OCI-LY1 (cell line): ENCODE measurements around the gene BMPER.

ENCODE experiments used
- EZH2 ChIP-seq: fragments of 200-600 bp; sonication (generic), shearing (Covaris generic); IDR thresholded peaks from 2 replicates; pipeline ENCODE4 v1.8.0; 2017; ENCODE audit warnings: borderline replicate concordance, mixed run types, mild to moderate bottlenecking, antibody characterized with exemption, low read length, moderate library complexity, mixed read lengths
- TF ChIP-seq, protein P1 (sequence below): fragments of 200-600 bp; sonication (generic), shearing (Covaris generic); IDR thresholded peaks from 2 replicates; pipeline ENCODE4 v1.5.1; 2017; ENCODE audit warnings: mild to moderate bottlenecking, antibody characterized with exemption, low read length, moderate library complexity, mixed read lengths

DNA sequence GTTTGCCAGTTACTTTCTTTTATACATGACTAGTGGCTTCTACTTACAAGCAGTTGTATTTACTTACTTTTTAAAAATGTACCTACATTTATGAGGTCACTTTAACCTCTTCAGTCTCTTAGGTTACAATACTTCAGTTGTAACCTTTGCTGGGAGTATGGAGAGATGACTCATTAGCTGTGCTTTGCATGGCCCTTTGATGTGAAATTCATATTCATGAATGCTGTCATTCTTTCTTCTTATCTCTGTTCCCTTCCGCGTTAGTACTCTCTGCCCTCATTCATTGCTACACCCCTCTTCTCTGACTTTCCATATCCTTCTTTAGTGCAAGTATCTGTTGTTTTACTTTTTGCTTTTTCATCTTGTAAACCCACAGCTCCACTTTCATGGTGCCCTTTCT lies 164.3 kb downstream of the BMPER start:
- TF ChIP-seq, protein P1, sequence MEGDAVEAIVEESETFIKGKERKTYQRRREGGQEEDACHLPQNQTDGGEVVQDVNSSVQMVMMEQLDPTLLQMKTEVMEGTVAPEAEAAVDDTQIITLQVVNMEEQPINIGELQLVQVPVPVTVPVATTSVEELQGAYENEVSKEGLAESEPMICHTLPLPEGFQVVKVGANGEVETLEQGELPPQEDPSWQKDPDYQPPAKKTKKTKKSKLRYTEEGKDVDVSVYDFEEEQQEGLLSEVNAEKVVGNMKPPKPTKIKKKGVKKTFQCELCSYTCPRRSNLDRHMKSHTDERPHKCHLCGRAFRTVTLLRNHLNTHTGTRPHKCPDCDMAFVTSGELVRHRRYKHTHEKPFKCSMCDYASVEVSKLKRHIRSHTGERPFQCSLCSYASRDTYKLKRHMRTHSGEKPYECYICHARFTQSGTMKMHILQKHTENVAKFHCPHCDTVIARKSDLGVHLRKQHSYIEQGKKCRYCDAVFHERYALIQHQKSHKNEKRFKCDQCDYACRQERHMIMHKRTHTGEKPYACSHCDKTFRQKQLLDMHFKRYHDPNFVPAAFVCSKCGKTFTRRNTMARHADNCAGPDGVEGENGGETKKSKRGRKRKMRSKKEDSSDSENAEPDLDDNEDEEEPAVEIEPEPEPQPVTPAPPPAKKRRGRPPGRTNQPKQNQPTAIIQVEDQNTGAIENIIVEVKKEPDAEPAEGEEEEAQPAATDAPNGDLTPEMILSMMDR: no peak
- TF ChIP-seq EZH2: no peak
